ENCODE results near the gene USP21. TPM values are rescaled to one million over a fixed set of nuclear protein-coding genes. Genes with fewer than 3 reads are reported as not detected.

The USP21 gene
- total and polyA plus RNA-seq, 2 of the 4 experiments (the other 2 are of a cell fraction): 6.3 to 23.8 TPM

DNA sequence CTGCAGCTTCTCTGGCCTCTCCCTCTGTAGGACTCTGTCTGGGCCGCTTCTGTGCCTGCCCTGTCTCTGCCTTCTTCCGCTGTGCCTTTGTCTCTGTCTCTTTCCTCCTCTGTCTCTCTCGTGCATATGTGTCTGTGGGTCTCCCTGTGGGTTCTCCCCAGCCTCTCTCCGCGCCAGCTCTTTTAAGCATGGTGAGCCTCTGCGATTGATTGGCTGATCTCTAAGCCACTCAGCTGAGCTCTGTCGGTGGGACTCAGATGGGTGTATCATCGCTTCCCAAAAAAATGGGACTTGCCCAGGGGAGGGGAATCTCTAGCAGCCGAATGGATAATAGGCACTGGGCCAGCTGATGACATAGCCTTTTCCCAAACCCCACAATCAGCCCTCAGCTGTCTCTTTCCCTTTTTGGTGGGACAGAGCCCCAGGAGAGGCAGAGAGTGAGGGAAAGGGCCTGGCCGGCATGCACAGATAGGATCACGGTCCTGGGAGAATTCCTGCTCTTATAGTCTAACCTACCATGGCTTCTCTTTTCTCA, 39.7 kb downstream of the USP21 start, which contains the start of gene ADAMTS4:
Gene ADAMTS4 (minus strand): TSS at position 158 of the 535 bp plus-strand sequence. CDS start 427 bp downstream, outside the sequence.
- H3K27ac ChIP-seq (ENCODE audit: insufficient read depth, low read length): peak within 1 kb of the TSS; percentile 2
- peak within 1 kb of the TSS; percentile 92 for H2AK9ac ChIP-seq (replicated peaks; ENCODE audit: low read depth, low read length, poor library complexity)
- H3K4ac ChIP-seq (ENCODE audit: low read depth, low read length): peak within 1 kb of the TSS; percentile 68
- BruUV-seq (replicated peaks): no TSS peak
- H4K5ac ChIP-seq (ENCODE audit: low read depth, low read length): peak within 1 kb of the TSS; percentile 8; the same call in 1 of the 2 replicates
- peak within 1 kb of the TSS; percentile 24; the same call in 1 of the 2 replicates for H3K56ac ChIP-seq (ENCODE audit: extremely low read depth, insufficient read depth, low read length)
- ChIA-PET CTCF (interaction anchor here (1.0 kb wide), 1 partner anchor 28 kb away, joined by 3 read pairs; no protein-coding TSS in a partner anchor), POLR2A (ENCODE audit: unreplicated experiment) (no interaction called here)
- in situ Hi-C loops (cut with MboI; ENCODE audit: low sequenced_read_pairs) (no loop called here), dilution Hi-C loops (cut with HindIII; ENCODE audit: low sequenced_read_pairs, unreplicated experiment) (no loop called here), intact Hi-C loops (cut with micrococcal nuclease) (no loop called here)
- H3K14ac ChIP-seq (replicated peaks; ENCODE audit: low read depth, low read length): 0 out of 2 replicates have a peak within 1 kb of the TSS, but pooled peaks have one; percentile 24
- 0 out of 3 replicates have a peak within 1 kb of the TSS, but pooled peaks have one; percentile 16 for H2BK15ac ChIP-seq (ENCODE audit: low read depth, low read length)
- H4K20me1 ChIP-seq (ENCODE audit: insufficient read depth, low read length): no peaks in the 10 kb centered on the region
- H2AFZ ChIP-seq (replicated peaks; ENCODE audit: low read length, poor library complexity): peak within 1 kb of the TSS; percentile 94
- no peak within 1 kb of the TSS for H3K18ac ChIP-seq (ENCODE audit: low read depth, low read length)
- no peak within 1 kb of the TSS for H2BK20ac ChIP-seq (ENCODE audit: low read depth, low read length)
- peak within 1 kb of the TSS; percentile 32 for H4K91ac ChIP-seq (ENCODE audit: insufficient read depth, low read depth, low read length)
- H2BK120ac ChIP-seq (ENCODE audit: low read depth, low read length): no peak within 1 kb of the TSS; the same call in 1 of the 2 replicates
- peak within 1 kb of the TSS; percentile 30; the same call in 1 of the 2 replicates for H3K4me2 ChIP-seq (ENCODE audit: low read depth, low read length)
- H4K8ac ChIP-seq (ENCODE audit: low read depth in 2 of 2, low read length in 2 of 2): peak within 1 kb of the TSS; percentile 42 to 96; a peak in 3 of 4 replicates
- H3K9me3 ChIP-seq (ENCODE audit: control insufficient read depth, insufficient read depth, low read length): no peaks in the 10 kb centered on the region
- H3K9ac ChIP-seq (ENCODE audit: low read depth, low read length): no peak within 1 kb of the TSS
- H3K4me3 ChIP-seq (ENCODE audit: insufficient read depth, low read depth, low read length): no peak within 1 kb of the TSS
- H3K36me3 ChIP-seq (ENCODE audit: control insufficient read depth, insufficient read depth, low read length): peaks cover 5% of the 10 kb centered on the region; the same call in 1 of the 2 replicates
- TF ChIP-seq NFE2L2 (IDR thresholded peaks at IDR 0.05; ENCODE audit: low read depth, low read length): no peak
- peak; percentile 71; the same call in 1 of the 2 replicates for TF ChIP-seq POLR2A (IDR thresholded peaks at IDR 0.05; ENCODE audit: low read depth, low read length)
- 29% methylated on average over 2 of the region's 11 CpGs; no CpG with 5 or more reads in 1 of the 2 experiments for WGBS, 2 experiments (ENCODE audit: extremely low coverage in 2 of 2, insufficient read length in 1 of 2)
- peaks cover 24% of the 10 kb centered on the region for H3K9me1 ChIP-seq (ENCODE audit: insufficient read depth, low read length)
- ATAC-seq (ENCODE audit: low read depth) (peak; percentile 13), DNase-seq (peak; percentile 76)
- H2AK5ac ChIP-seq (ENCODE audit: low read depth, low read length): peak within 1 kb of the TSS; percentile 48
- H3K27me3 ChIP-seq (ENCODE audit: control insufficient read depth, insufficient read depth, low read length): no peaks in the 10 kb centered on the region
- peaks cover 14 to 18% of the 10 kb centered on the region in 2 experiments for H3K79me1 ChIP-seq (ENCODE audit: low read depth in 1 of 2, low read length in 2 of 2)
- H2BK5ac ChIP-seq (ENCODE audit: low read depth, low read length, poor library complexity, severe bottlenecking): no peak within 1 kb of the TSS
- peaks cover 31% of the 10 kb centered on the region for H3K4me1 ChIP-seq (ENCODE audit: control insufficient read depth, insufficient read depth, low read length)
- H3K23ac ChIP-seq (ENCODE audit: low read depth, low read length): 0 out of 2 replicates have a peak within 1 kb of the TSS, but pooled peaks have one; percentile 12

Data from IMR-90 (cell line).